Measurements from ENCODE around the gene PDE2A. TPM values are rescaled to one million over a fixed set of nuclear protein-coding genes. Genes with fewer than 3 reads are reported as not detected.
A peak's percentile ranks its signal among the peaks of the same experiment; 100 is the strongest.

The PDE2A gene
- polyA plus RNA-seq, 1 donor (not counting 4 experiments of a cell fraction or from before 2014, with no cell fraction given): 0.38 TPM

DNA sequence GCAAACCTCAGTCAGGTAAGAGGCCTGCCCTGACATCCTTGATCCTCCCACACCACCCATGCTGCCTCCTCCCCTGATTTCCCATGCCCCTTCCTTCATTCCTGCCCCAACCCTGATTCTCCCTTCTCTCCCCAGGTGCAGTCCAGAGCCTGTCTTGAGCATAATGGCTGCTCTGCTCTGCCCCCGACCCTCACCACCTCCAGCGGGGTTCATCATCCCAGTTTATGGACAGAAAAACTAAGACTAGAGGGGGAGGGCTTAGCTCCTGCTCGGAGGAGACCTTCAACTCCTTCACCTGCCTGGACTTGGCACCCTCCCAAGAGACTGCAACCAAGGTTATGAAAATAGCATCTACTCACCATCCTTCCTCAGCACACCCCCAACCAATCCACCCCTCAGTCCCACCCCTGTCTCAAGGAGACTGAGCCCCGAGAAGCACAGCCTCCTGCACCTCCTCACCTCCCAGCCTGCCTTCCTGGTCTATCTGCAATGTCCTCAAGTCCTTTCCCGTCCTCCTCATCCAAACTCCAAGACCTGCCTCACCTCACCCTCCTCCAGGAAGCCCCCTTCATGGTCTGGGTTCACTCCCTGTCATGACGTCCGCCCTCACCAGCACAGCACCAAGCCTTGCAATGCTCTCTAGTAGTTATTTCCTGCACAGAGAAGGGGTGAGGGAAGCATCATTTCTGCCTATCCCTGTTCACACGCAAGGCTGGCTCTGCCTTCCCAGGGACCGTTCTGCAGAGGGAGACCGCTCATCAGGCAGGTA, 103.1 kb downstream of the PDE2A start:
- Histone ChIP-seq H3K79me2 (ENCODE audit: control insufficient read depth, insufficient read depth, low read length) (no peaks in the 10 kb centered on the region), H2AFZ (ENCODE audit: control insufficient read depth, low read length) (peak overlapping the region; percentile 39), H3K4me2 (ENCODE audit: control insufficient read depth, extremely low read depth, insufficient read depth, low read depth, low read length) (peak overlapping the region; percentile 58), H3K9me3 (ENCODE audit: control insufficient read depth, low read depth, low read length) (no peaks in the 10 kb centered on the region), H3K4me1 (ENCODE audit: control insufficient read depth, extremely low read depth, insufficient read depth, low read length) (peaks cover 30% of the 10 kb centered on the region), H3K9me1 (ENCODE audit: control insufficient read depth, extremely low read depth, insufficient read depth, low read length) (no peaks in the 10 kb centered on the region), H3K27ac (ENCODE audit: control insufficient read depth, insufficient read depth, low read length) (peak overlapping the region; percentile 95), H3K9ac (ENCODE audit: control insufficient read depth, extremely low read depth, insufficient read depth, low read length) (peak overlapping the region; percentile 57), H3K4me3 (ENCODE audit: control insufficient read depth in 2 of 3, extremely low read depth in 1 of 3, insufficient read depth in 2 of 3, low read depth in 1 of 3, low read length in 3 of 3) (no peak overlapping the region), H4K20me1 (ENCODE audit: control insufficient read depth, extremely low read depth, insufficient read depth, low read length) (no peaks in the 10 kb centered on the region), H3K36me3 (ENCODE audit: control insufficient read depth in 2 of 2, extremely low read depth in 1 of 2, insufficient read depth in 2 of 2, low read length in 2 of 2) (no peaks in the 10 kb centered on the region), H3K27me3 (ENCODE audit: control insufficient read depth, extremely low read depth, insufficient read depth, low read length) (no peaks in the 10 kb centered on the region)
- dilution Hi-C loops (cut with MboI; ENCODE audit: extremely low pct_ligation_motif_present, low sequenced_read_pairs): no loop called here
- TF ChIP-seq CTCF (optimal IDR thresholded peaks at IDR 0.05 in 1 of 3, IDR thresholded peaks at IDR 0.05 in 1 of 3, conservative IDR thresholded peaks at IDR 0.05 in 1 of 3; ENCODE audit: extremely low read depth in 1 of 3, insufficient read depth in 2 of 3, low read length in 3 of 3): no peak
- TF ChIP-seq EZH2 (IDR thresholded peaks at IDR 0.05; ENCODE audit: low read length): no peak
- no peak for DNase-seq (ENCODE audit: low read depth, low spot score)
- FAIRE-seq: no peak

DNA sequence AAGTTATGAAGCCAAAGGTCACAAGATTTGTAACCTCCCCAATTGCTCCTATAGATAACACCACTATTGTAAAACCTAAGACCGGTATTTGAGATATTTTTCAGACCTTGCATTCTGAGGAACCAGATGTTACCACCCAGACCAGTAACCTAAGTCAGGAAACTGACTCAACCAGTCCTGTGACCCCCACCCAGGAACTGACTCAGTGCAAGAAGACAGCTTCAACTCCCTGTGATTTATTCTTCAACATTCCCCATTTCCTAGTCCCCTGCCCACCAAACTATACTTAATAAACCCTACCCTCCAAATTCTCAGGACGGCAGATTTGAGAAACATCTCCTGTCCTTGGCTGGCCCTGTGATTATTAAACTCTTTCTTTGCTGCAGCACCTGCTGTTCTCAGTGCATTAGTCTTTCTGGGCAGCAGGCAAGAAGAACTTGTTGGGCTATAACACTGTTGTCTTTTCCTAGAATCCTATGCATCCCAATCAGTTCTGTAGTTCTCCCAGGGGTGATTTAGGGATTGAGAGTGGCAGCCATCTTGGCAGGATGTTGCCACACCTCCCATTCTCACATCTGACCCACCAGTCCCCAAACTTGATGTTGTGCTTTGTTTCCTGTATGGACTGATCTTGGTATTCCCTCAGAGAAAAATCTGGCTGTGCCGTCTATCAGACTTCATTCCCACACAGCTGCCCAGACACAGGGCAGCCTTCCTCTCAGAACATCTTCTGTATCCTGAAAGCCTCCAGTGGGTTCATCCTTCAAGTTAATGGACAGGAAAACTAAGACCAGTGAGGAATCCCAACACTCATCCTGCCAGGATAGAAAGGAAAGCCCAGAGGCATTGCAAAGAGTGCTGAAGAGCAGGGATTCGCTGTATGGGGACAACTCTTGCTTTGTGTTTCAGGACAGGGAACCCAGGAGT, 104.0 kb downstream of the PDE2A start:
- DNase-seq (ENCODE audit: low read depth, low spot score) (peak; percentile 50), FAIRE-seq (peak; percentile 82)
- H3K9me1 ChIP-seq (ENCODE audit: control insufficient read depth, extremely low read depth, insufficient read depth, low read length): no peaks in the 10 kb centered on the region
- H3K27ac ChIP-seq (ENCODE audit: control insufficient read depth, insufficient read depth, low read length): peak overlapping the region; percentile 95
- peak overlapping the region in 1 of 3 experiments; percentile 2 for H3K4me3 ChIP-seq (ENCODE audit: control insufficient read depth in 2 of 3, extremely low read depth in 1 of 3, insufficient read depth in 2 of 3, low read depth in 1 of 3, low read length in 3 of 3)
- H3K36me3 ChIP-seq (ENCODE audit: control insufficient read depth in 2 of 2, extremely low read depth in 1 of 2, insufficient read depth in 2 of 2, low read length in 2 of 2): no peaks in the 10 kb centered on the region
- H3K9ac ChIP-seq (ENCODE audit: control insufficient read depth, extremely low read depth, insufficient read depth, low read length): peak overlapping the region; percentile 57
- no peaks in the 10 kb centered on the region for H3K9me3 ChIP-seq (ENCODE audit: control insufficient read depth, low read depth, low read length)
- H4K20me1 ChIP-seq (ENCODE audit: control insufficient read depth, extremely low read depth, insufficient read depth, low read length): no peaks in the 10 kb centered on the region
- dilution Hi-C loops (cut with MboI; ENCODE audit: extremely low pct_ligation_motif_present, low sequenced_read_pairs): no loop called here
- no peaks in the 10 kb centered on the region for H3K27me3 ChIP-seq (ENCODE audit: control insufficient read depth, extremely low read depth, insufficient read depth, low read length)
- peak overlapping the region; percentile 58 for H3K4me2 ChIP-seq (ENCODE audit: control insufficient read depth, extremely low read depth, insufficient read depth, low read depth, low read length)
- H3K4me1 ChIP-seq (ENCODE audit: control insufficient read depth, extremely low read depth, insufficient read depth, low read length): peaks cover 30% of the 10 kb centered on the region
- H3K79me2 ChIP-seq (ENCODE audit: control insufficient read depth, insufficient read depth, low read length): no peaks in the 10 kb centered on the region
- H2AFZ ChIP-seq (ENCODE audit: control insufficient read depth, low read length): peak overlapping the region; percentile 39
- TF ChIP-seq EZH2 (IDR thresholded peaks at IDR 0.05; ENCODE audit: low read length) (no peak), CTCF (optimal IDR thresholded peaks at IDR 0.05 in 1 of 3, IDR thresholded peaks at IDR 0.05 in 1 of 3, conservative IDR thresholded peaks at IDR 0.05 in 1 of 3; ENCODE audit: extremely low read depth in 1 of 3, insufficient read depth in 2 of 3, low read length in 3 of 3) (no peak)
